ENCODE measurements around the gene EME2. TPM values are rescaled to one million over a fixed set of nuclear protein-coding genes. Genes with fewer than 3 reads are reported as not detected.

The EME2 gene
- total RNA-seq, 1 donor from 2014 or later = 7.2 TPM

- DNase-seq (ENCODE audit: low spot score) = no peak
These were observed 46.4 kb downstream of the EME2 start for GRCh38 chr16:1818873-1819525.

DNA sequence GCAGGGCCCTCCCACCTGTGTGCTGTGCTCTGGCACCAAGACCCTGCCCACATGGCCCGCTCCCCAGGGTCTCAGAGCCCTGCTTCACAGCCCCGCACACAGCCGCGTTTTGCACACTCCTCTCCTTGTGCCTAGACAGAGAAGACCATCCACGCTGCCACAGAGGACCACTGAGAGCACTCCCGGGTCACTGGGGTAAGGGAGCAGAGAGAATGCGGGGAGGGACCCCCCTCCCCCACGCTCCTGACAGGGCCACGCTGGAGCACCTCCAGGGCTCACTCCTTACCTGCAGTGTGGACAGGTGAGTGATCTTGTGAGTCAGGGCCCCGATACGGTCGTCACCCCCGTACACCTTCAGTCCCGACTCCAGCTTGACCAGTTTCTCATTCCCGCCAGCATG lies 47.0 kb downstream of the EME2 start:
- no peak for DNase-seq (ENCODE audit: low spot score)

- no peak for DNase-seq (ENCODE audit: low spot score)
These were observed 47.7 kb downstream of the EME2 start for GRCh38 chr16:1820096-1820945.

- no peak for DNase-seq (ENCODE audit: low spot score)
These were observed 48.3 kb downstream of the EME2 start for GRCh38 chr16:1820946-1821290.

GRCh38 chr16:1821861-1822611 lies 49.4 kb downstream of the EME2 start:
- no peak for DNase-seq (ENCODE audit: low spot score)

- DNase-seq (ENCODE audit: low spot score) = no peak
These were observed 50.2 kb downstream of the EME2 start for GRCh38 chr16:1822801-1823200.

DNA sequence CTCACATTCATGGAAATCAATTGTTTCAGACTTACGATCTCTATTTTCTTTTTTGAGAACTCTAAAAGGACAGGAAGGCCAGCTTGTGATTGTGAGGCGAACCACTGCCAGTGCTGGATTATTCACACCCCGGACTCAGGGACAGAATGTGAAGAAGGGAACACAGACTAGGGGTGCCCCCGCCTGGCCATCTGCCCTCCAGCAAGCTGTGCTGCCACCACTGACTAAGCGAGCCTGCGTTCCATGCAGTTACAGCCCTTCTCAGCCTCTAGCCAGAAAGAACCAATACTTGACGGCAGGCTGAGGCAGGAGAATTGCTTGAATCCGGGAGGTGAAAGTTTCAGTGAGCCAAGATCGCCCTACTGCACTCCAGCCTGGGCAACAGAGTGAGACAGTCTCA lies 51.2 kb downstream of the EME2 start:
- peak; percentile 27 for DNase-seq (ENCODE audit: low spot score)

DNA sequence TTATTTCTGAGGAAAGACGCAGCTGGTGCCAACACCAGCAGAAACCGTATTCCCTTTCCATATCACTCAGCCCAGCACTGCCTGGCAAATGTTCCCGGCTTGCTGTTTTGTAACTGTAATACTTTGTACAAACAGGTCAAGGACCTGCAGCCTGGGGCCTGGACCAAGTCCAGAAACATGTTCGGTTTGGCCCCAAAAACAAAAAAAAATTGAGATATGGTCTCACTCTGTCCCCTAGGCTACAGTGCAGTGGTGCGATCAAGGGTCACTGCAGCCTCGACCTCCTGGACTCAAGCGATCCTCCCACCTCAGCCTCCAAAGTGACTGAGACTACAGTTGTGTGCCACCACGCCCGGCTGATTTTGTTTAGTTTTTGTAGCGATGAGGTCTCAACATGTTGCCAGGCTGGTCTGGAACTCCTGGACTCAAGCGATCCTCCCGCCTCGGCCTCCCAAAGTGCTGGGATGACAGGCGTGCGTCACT lies 52.8 kb downstream of the EME2 start:
- no peak for DNase-seq (ENCODE audit: low spot score)

Other genes starting within 250 kb of the EME2 start
- 6.7 TPM for gene TMEM204, start 239.1 kb upstream of the EME2 start, total RNA-seq (ENCODE audit: insufficient read depth, low replicate concordance)
- gene IFT140, start 160.7 kb upstream of the EME2 start, total RNA-seq (ENCODE audit: insufficient read depth, low replicate concordance) = 17.1 TPM
- gene CRAMP1, start 160.4 kb upstream of the EME2 start, total RNA-seq (ENCODE audit: insufficient read depth, low replicate concordance) = 6.0 TPM
- 37.8 TPM for gene JPT2, start 94.5 kb upstream of the EME2 start, total RNA-seq (ENCODE audit: insufficient read depth, low replicate concordance)
- 60.2 TPM for gene MAPK8IP3, start 66.6 kb upstream of the EME2 start, total RNA-seq (ENCODE audit: insufficient read depth, low replicate concordance)
- gene NME3, start 1.3 kb upstream of the EME2 start, total RNA-seq (ENCODE audit: insufficient read depth, low replicate concordance) = 33.0 TPM
- 26.5 TPM for gene MRPS34, start 324 bp downstream of the EME2 start, total RNA-seq (ENCODE audit: insufficient read depth, low replicate concordance)
- 37.6 TPM for gene SPSB3, start 9.8 kb downstream of the EME2 start, total RNA-seq (ENCODE audit: insufficient read depth, low replicate concordance)
- gene NUBP2, start 10.2 kb downstream of the EME2 start, total RNA-seq (ENCODE audit: insufficient read depth, low replicate concordance) = 73.7 TPM
- gene IGFALS, start 20.9 kb downstream of the EME2 start, total RNA-seq (ENCODE audit: insufficient read depth, low replicate concordance) = 0.96 TPM
- gene HAGH, start 54.0 kb downstream of the EME2 start, total RNA-seq (ENCODE audit: insufficient read depth, low replicate concordance) = 34.4 TPM
- gene FAHD1, start 54.4 kb downstream of the EME2 start, total RNA-seq (ENCODE audit: insufficient read depth, low replicate concordance) = 36.1 TPM
- not detected for gene MEIOB, start 99.4 kb downstream of the EME2 start, total RNA-seq (ENCODE audit: insufficient read depth, low replicate concordance)
- gene HS3ST6, start 145.6 kb downstream of the EME2 start, total RNA-seq (ENCODE audit: insufficient read depth, low replicate concordance) = not detected
- gene MSRB1, start 170.4 kb downstream of the EME2 start, total RNA-seq (ENCODE audit: insufficient read depth, low replicate concordance) = 2.2 TPM
- gene RPL3L, start 181.9 kb downstream of the EME2 start, total RNA-seq (ENCODE audit: insufficient read depth, low replicate concordance) = not detected
- 111 TPM for gene NDUFB10, start 186.7 kb downstream of the EME2 start, total RNA-seq (ENCODE audit: insufficient read depth, low replicate concordance)
- 1,669 TPM for gene RPS2, start 192.0 kb downstream of the EME2 start, total RNA-seq (ENCODE audit: insufficient read depth, low replicate concordance)
- gene RNF151, start 194.0 kb downstream of the EME2 start, total RNA-seq (ENCODE audit: insufficient read depth, low replicate concordance) = not detected
- gene TBL3, start 199.2 kb downstream of the EME2 start, total RNA-seq (ENCODE audit: insufficient read depth, low replicate concordance) = 10.4 TPM
- gene NOXO1, start 208.7 kb downstream of the EME2 start, total RNA-seq (ENCODE audit: insufficient read depth, low replicate concordance) = not detected
- gene GFER, start 211.4 kb downstream of the EME2 start, total RNA-seq (ENCODE audit: insufficient read depth, low replicate concordance) = 12.0 TPM
- gene SYNGR3, start 217.2 kb downstream of the EME2 start, total RNA-seq (ENCODE audit: insufficient read depth, low replicate concordance) = 2.4 TPM
- gene ZNF598, start 237.0 kb downstream of the EME2 start, total RNA-seq (ENCODE audit: insufficient read depth, low replicate concordance) = 4.8 TPM
- not detected for gene NPW, start 247.0 kb downstream of the EME2 start, total RNA-seq (ENCODE audit: insufficient read depth, low replicate concordance)

Data from umbilical cord (tissue), 2 donors.